GM21447 (cell line): Measurements from ENCODE around the gene ADAR.
A peak's percentile ranks its signal among the peaks of the same experiment; 100 is the strongest.

Experiments
- ATAC-seq: cut with Tn5 transposase; IDR thresholded peaks from one replicate; pipeline ENCODE4 v1.9.1; 2021; ENCODE audit not compliant: unreplicated experiment

ADAR gene

GRCh38 chr1:154558720-154559465 lies 49.1 kb downstream of the ADAR start:
- peak; percentile 76 for ATAC-seq

- peak; percentile 11 for ATAC-seq
Measured at GRCh38 chr1:154557939-154558719, 49.9 kb downstream of the ADAR start, which contains the start of gene UBE2Q1. Gene UBE2Q1, minus strand, starts transcription at chr1:154558662. Its CDS starts 109 bp downstream, at chr1:154558553.

GRCh38 chr1:154557248-154557938 lies 50.6 kb downstream of the ADAR start:
- no peak for ATAC-seq

- no peak for ATAC-seq
Measured at GRCh38 chr1:154556422-154556821, 51.6 kb downstream of the ADAR start.

- ATAC-seq = no peak
Measured at GRCh38 chr1:154553056-154554030, 54.6 kb downstream of the ADAR start.

GRCh38 chr1:154552036-154552435 lies 56.0 kb downstream of the ADAR start:
- ATAC-seq = no peak

GRCh38 chr1:154551474-154551873 lies 56.5 kb downstream of the ADAR start:
- no peak for ATAC-seq

- ATAC-seq = no peak
Measured at GRCh38 chr1:154550657-154551056, 57.3 kb downstream of the ADAR start.

GRCh38 chr1:154550070-154550469 lies 57.9 kb downstream of the ADAR start:
- ATAC-seq = no peak

GRCh38 chr1:154549202-154549770 lies 58.7 kb downstream of the ADAR start:
- ATAC-seq = no peak

- no peak for ATAC-seq
Measured at GRCh38 chr1:154548028-154548427, 60.0 kb downstream of the ADAR start.

- no peak for ATAC-seq
Measured at GRCh38 chr1:154547105-154547732, 60.8 kb downstream of the ADAR start.

GRCh38 chr1:154546264-154547063 lies 61.5 kb downstream of the ADAR start:
- ATAC-seq = no peak

GRCh38 chr1:154541231-154541630 lies 66.8 kb downstream of the ADAR start:
- ATAC-seq = no peak

- no peak for ATAC-seq
Measured at GRCh38 chr1:154539486-154540483, 68.2 kb downstream of the ADAR start.

- ATAC-seq = no peak
Measured at GRCh38 chr1:154536570-154536969, 71.4 kb downstream of the ADAR start.

GRCh38 chr1:154533952-154534844 lies 73.8 kb downstream of the ADAR start:
- no peak for ATAC-seq
